Gastroesophageal sphincter (tissue), 3 donors: Measurements from ENCODE around the gene CASK.

ENCODE experiments used
- EP300 ChIP-seq: sonication (generic); formaldehyde crosslinking; IDR thresholded peaks from one replicate; pipeline ENCODE4 v1.6.1; 2017; ENCODE audit warnings: antibody characterized with exemption, mild to moderate bottlenecking
- TF ChIP-seq, protein P1 (sequence below), 4 experiments: fragments of 200-600 bp in 2 of 4; fragments of 450-650 bp in 2 of 4; sonication (generic) in 1 of 4; IDR thresholded peaks; one replicate each; pipeline ENCODE4 v1.5.1; 2017 to 2019; ENCODE audit warnings: antibody characterized with exemption in 4 of 4, mild to moderate bottlenecking in 2 of 4, moderate library complexity in 2 of 4

DNA sequence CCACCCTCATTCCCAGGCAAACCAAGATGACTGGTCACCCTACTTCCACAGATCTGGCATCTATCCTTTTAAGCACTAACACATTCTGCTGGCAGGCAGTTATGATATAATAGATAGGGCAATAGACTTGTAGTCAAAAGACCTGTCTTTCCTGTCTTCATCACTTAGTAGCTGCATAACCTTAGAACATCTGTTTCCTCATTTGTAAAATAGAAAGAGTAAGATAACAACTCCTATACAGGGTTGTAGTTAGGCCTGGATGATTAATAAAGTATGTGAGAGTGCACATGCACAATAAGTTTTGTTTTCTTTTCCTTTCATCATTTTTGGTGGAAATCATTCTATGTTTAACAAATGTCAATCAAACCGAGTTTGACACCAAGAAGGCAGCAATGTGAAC, 127.3 kb downstream of the CASK start:
- TF ChIP-seq, protein P1, sequence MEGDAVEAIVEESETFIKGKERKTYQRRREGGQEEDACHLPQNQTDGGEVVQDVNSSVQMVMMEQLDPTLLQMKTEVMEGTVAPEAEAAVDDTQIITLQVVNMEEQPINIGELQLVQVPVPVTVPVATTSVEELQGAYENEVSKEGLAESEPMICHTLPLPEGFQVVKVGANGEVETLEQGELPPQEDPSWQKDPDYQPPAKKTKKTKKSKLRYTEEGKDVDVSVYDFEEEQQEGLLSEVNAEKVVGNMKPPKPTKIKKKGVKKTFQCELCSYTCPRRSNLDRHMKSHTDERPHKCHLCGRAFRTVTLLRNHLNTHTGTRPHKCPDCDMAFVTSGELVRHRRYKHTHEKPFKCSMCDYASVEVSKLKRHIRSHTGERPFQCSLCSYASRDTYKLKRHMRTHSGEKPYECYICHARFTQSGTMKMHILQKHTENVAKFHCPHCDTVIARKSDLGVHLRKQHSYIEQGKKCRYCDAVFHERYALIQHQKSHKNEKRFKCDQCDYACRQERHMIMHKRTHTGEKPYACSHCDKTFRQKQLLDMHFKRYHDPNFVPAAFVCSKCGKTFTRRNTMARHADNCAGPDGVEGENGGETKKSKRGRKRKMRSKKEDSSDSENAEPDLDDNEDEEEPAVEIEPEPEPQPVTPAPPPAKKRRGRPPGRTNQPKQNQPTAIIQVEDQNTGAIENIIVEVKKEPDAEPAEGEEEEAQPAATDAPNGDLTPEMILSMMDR (IDR thresholded peaks at IDR 0.05): no peak
- no peak for TF ChIP-seq EP300
